GM19035 (cell line): ENCODE data around the gene SCNN1G.
"Not testable (repeated sequence)": the region's sequence is repeated elsewhere in the genome, so short reads cannot be mapped to it uniquely, and the experiment has no call there.

Source experiments
- ATAC-seq: cut with Tn5 transposase; IDR thresholded peaks from one replicate; pipeline ENCODE4 v1.9.1; 2021; ENCODE audit not compliant: unreplicated experiment

Gene SCNN1G, protein sequence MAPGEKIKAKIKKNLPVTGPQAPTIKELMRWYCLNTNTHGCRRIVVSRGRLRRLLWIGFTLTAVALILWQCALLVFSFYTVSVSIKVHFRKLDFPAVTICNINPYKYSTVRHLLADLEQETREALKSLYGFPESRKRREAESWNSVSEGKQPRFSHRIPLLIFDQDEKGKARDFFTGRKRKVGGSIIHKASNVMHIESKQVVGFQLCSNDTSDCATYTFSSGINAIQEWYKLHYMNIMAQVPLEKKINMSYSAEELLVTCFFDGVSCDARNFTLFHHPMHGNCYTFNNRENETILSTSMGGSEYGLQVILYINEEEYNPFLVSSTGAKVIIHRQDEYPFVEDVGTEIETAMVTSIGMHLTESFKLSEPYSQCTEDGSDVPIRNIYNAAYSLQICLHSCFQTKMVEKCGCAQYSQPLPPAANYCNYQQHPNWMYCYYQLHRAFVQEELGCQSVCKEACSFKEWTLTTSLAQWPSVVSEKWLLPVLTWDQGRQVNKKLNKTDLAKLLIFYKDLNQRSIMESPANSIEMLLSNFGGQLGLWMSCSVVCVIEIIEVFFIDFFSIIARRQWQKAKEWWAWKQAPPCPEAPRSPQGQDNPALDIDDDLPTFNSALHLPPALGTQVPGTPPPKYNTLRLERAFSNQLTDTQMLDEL

DNA sequence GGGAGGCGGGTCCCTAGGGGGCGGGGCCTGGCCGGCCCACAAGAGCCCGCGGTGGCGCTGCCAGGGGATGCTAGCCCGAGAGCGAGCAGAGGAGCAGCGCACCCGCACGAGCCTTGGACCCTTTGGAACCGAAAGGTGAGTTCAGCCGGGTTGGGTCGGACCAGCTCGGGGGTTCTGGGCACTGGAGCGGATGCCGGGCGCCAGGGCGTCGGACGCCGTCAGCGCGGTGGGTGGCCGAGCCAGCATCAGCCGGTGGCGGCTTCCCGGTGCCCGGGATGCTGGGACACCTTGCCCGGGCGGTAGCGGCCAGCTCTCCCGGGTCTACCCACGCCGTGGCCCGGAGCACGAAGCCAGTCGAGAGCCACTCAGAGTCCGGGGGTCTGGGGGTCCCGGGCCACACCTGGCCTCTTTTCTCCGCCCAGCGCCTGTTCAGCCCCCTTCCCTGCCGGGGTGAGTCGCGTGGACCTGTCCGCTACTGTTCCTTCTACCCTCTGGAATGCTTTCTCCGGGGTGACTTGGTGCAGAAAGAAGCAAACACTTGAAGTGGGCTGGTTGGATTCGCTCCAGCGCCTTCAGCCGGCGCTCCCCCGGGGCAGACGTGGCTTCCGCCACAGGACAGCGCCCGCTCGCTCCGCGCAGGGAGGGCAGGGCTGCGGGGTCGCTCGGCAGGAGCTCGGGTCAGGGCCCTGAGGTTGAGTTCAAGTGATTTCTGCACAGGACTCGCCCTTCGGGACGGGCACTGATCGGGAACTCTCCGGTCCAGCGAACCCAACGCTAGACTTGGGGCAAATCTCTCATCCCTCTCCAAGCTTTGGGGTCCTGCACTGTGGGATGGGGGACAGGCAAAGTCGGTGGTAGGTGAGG is at the start of gene SCNN1G:
Gene SCNN1G, plus strand, starts transcription at position 67 of the 864 bp plus-strand sequence. CDS start 3,527 bp downstream, outside the sequence.
- peak; percentile 25 for ATAC-seq

- ATAC-seq: no peak
Observed at GRCh38 chr16:23132775-23133463, 49.6 kb upstream of the SCNN1G start.

GRCh38 chr16:23134274-23134673 is 48.3 kb upstream of the SCNN1G start:
- no peak for ATAC-seq

- no peak for ATAC-seq
Observed at GRCh38 chr16:23137256-23137655, 45.3 kb upstream of the SCNN1G start.

DNA sequence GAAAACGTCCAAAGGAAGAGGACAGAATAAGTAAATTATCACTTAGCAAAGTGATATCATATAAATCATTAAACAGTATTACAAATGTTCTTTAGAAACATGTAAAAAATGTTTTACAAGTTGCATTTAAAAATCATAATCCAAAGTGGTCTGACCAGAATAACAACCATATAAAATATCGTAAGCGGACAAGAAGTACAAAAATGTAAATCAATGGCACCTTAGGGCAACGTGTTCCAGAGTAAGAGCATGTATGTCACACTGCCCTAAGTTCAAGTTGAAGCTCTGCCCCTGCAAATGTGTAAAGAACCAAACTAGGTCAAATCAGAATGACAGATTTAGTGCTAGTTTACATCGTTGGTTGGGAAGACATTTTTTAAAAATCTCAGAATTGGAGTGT is 44.7 kb upstream of the SCNN1G start:
- no peak for ATAC-seq

GRCh38 chr16:23140107-23140506 is 42.4 kb upstream of the SCNN1G start:
- ATAC-seq: no peak

DNA sequence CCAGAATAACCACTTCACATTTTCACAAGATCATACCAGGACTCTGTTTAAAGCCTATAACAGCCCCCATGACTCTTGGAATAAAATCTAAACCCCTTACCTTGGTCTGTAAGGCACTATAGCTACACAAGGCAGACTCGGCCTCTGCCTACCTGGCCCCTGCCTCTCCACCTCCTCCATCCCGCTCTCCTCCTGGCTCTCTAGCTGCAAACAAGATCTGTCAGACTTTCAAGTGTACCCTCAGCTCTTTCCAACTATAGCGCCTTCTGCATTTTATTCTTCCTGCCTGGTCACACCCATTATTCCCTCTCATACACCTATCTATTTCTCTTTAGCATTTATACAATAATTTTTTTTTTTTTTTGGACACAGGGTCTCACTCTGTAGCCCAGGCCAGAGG is 41.5 kb upstream of the SCNN1G start:
- ATAC-seq: no peak

DNA sequence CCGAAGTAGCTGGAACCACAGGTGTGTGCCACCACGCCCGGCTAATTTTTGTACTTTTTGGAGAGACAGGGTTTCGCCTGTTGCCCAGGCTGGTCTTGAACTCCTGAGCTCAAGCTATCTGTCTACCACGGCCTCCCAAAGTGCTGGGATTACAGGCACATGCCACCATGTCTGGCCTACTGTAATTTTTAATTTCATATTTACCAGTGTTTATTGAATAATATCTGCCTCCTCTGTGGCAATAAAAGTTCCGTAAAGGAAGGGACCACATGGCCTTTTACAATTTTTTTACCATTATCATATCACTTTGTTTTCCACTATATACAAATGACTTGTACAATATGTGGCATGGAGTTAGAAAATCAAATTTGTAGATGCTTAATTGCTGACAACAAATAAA is 41.0 kb upstream of the SCNN1G start:
- ATAC-seq: no peak

- no peak for ATAC-seq
Observed at GRCh38 chr16:23141959-23142740, 40.4 kb upstream of the SCNN1G start.

DNA sequence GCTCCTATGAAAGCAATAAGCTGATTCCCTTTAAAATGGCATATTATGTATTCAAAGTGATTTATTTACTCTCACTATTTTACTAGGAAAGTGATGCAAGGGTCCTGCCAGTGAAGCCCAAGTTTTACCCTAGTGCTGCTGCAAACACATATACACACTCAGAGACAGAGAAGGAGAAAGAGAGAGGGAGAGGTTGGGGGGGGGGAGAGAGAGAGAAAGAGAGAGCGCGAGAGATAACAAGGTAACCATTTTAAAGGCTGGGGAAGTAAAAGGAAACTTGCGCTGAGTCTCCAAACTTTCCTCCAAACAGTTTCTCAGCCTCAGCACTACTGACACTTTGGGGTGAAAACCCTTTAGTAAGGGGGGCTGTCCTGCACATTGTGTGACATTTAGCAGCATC is 39.2 kb upstream of the SCNN1G start:
- no peak for ATAC-seq

DNA sequence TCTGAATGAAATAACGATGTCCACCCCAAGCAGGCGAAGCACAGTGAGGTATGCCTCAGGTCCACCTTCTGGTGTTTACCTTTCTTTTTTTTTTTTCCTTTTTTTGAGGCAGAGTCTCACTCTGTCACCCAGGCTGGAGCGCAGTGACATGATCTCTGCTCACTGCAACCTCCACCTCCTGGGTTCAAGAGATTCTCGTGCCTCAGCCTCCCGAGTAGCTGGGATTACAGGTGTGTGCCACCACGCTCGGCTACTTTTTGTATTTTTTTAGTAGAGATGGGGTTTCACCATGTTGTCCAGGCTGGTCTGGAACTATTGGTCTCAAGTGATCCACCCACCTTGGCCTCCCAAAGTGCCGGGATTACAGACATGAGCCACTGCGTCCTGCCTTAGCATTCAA is 38.2 kb upstream of the SCNN1G start:
- not testable (repeated sequence) for ATAC-seq

- no peak for ATAC-seq
Observed at GRCh38 chr16:23145186-23145585, 37.4 kb upstream of the SCNN1G start.

DNA sequence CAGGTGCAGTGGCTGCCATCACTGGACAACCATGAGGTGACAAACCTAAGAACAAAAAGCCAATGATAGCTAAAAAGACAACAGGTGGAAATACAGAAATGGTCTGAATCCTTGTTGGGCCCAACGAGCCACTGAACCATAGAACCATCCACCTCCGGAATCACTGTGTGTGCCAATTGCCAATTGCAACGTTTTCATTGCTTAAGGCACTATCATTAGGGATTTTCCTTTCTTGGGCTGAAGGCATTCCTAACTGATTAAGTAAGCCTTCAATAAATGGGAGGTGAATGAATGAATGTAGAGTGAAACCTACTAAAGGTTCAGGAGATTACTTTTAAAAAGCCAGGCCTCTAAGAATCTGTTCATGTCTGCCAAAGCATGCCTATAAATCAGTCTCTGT is 36.9 kb upstream of the SCNN1G start:
- ATAC-seq: no peak

- no peak for ATAC-seq
Observed at GRCh38 chr16:23146877-23147601, 35.5 kb upstream of the SCNN1G start.

DNA sequence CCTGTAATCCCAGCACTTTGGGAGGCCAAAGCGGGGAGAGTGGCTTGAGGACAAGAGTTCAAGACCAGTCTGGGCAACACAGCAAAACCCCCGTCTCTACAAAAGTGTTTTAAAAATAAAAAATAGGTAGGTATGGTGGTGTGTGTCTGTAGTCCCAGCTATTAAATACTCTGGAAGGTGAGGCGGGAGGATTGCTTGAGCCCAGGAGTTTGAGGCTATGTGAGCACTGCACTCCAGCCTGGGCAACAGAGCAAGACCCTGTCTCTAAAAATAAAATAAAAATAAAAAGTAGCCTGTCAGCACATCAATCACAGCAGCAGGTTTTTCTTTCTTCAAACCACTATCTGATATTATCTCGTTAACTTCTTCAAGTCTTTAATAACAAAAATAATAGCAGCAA is 34.9 kb upstream of the SCNN1G start:
- no peak for ATAC-seq

- no peak for ATAC-seq
Observed at GRCh38 chr16:23148166-23148512, 34.4 kb upstream of the SCNN1G start.

DNA sequence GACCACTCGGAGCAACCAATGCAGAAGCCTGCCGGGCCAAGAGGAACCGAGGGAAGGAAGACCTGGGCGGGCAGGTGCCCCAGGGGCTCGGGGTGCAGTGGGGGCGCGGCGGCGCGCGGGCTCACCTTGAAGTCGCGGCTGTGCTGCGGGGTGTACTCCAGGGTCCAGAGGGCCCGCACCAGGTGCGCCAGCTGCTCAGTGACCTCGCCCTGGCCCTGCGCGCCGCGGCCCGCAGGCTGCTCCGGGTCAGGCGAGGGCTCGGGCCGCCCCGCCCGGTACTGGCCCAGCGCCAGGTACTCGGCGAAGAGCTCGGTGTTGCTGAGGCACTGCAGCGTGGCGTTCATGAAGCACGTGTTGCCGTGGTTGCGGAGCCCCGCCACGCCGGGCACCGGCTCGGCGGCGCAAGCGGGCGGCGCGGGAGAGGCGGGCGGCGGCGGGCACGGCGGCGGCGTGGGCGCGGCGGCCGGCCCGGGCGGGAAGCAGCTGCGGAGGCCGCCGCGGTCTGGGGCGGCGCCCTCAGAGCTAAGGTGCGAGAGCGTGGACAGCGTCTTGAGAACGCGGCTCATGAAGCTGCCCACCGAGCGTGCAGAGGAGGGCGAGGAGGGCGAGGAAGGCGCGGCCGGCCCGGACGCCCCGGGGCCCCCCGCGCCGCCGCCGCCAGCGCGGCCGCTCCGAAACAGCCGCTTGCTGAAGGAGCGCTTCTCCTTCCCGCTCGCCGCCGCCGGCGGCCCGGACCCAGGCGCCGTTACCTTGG is 33.9 kb upstream of the SCNN1G start:
- peak; percentile 44 for ATAC-seq

- ATAC-seq: peak; percentile 97
Observed at GRCh38 chr16:23149267-23149992, 33.1 kb upstream of the SCNN1G start, which contains the start of gene USP31. USP31 (minus strand) TSS chr16:23149452; CDS start chr16:23149270, 182 bp downstream.
